Activated CD8-positive, alpha-beta memory T cell treated with anti-CD3 and anti-CD28 coated beads for 1 hour (primary cell): ENCODE measurements around the gene CBFA2T2.
"Not testable (repeated sequence)": the region's sequence is repeated elsewhere in the genome, so short reads cannot be mapped to it uniquely, and the experiment has no call there.

ENCODE experiments used
- DNase-seq, 2 donors: peaks; one replicate each; pipeline ENCODE4 v3.0.0-alpha.2; 2020; ENCODE audit warnings: low read depth in 1 of 2; ENCODE audit errors: extremely low read depth in 1 of 2

CBFA2T2 gene

DNA sequence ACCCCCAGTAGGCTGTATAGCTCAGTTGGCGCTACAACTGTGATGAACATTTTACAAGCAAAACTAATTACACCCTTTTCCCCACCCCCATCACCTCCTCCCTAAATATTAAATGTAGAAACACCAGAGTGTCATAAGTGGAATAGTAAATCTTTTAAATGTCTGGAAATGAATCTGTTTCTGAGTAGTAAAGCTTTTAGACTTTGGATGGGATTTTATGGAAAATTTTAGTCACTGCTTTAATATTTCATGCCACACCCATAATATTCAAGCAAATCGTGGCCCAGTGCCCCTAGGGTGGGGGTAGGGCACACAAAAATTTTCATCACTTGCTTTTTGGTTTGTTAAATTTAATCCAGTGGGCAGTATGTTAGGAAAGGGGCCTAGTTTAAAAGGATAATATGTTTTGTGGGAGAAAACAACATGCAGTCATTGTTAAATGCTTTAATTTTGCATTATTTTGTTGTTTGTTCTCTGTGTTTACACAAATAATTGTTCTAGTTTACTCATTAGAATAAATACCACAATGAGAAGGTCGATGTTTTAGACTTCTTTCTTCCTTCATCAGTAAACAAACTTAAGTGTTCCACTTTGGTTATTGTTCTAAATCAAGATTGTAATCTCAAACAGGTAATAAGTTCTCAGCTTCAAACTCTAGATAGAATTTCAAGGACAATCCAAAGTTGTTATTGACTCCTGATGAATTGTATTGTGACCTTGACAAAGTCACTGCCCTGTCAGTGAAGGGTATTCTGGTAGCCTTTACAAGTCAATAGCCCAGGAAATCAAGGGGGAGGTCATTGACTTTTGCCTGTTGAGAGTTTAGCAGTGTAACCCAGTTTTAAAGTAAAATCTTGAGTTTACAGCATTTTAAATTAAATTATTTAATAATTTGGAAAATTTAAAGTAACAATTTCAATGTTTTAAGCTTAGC lies 79.2 kb downstream of the CBFA2T2 start:
- no peak for DNase-seq

DNA sequence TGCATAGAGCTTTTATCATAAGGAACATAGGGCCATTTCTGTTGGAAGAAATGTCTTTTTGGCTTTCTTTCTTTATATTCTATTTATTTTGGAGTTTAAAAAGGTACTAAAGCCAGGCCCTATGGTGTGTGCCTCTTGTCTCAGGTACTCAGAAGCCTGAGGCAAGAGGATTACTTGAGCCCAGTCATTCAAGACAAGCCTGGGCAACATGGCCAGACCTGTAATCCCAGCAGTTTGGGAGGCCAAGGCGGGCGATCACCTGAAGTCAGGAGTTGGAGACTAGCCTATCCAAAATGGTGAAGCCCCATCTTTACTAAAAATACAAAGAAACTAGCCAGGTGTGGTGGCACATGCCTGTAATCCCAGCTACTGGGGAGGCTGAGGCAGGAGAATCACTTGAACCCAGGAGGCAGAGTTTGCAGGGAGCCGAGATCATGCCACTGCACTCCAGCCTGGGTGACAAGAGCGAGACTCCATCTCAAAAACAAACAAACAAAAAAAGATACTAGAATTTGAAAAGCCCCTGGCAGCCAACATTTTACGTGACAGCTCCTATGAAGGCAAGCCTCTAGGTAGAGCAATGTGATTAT lies 80.0 kb downstream of the CBFA2T2 start:
- DNase-seq, result no peak

DNA sequence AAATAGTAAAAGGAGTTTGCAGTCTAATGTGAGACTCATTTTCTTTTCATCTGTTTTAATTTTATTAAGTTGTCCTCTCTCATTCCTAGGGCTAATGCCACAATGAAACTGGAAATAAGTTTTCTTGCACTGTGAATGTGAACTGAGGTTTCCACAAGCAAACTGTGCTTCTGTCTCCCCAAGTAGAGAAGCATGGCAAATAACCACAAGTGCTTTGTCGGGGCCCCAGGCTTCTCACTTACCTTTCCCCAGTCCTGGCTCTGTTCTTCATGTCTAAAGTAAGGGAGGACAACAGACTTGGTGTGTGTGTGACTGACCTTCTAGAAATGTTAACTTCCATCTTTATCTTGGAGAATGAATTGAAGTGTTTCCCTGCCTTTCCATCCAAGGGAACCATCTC lies 80.8 kb downstream of the CBFA2T2 start:
- no peak for DNase-seq

DNA sequence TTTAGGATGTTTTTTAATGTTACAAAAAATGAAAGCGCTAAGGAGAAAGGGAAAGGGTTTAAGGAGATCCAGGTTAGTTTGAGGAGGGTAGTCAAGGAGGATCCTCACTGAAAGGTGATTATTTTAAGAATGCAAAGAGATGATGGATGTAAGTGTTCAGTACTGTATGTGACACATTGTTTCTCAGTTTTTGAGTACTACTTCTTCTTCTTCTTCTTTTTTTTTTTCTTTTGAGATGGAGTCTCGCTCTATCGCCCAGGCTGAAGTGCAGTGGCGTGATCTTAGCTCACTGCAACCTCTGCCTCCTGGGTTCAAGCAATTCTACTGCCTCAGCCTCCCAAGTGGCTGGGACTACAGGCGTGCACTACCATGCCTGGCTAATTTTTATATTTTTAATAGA lies 83.4 kb downstream of the CBFA2T2 start:
- not testable (repeated sequence) for DNase-seq

DNA sequence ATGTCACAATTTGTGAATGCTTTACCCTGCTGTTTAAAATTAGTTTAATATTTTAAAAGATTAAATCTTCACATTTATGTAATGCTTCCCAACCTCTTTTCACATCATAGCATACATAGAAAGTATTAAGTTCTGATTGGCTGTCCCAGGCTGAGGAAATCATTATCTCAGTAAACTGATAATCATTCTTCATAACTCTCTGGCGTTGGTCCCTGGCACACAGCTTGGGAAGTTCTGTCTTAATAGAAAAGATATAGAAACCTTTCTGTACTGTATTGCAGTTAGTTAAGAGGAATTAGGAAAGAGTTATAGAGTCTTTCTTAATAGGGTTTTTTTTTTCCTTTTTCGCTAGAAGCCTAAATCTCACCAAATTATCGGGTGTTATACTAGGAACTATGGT lies 85.4 kb downstream of the CBFA2T2 start:
- no peak for DNase-seq

DNA sequence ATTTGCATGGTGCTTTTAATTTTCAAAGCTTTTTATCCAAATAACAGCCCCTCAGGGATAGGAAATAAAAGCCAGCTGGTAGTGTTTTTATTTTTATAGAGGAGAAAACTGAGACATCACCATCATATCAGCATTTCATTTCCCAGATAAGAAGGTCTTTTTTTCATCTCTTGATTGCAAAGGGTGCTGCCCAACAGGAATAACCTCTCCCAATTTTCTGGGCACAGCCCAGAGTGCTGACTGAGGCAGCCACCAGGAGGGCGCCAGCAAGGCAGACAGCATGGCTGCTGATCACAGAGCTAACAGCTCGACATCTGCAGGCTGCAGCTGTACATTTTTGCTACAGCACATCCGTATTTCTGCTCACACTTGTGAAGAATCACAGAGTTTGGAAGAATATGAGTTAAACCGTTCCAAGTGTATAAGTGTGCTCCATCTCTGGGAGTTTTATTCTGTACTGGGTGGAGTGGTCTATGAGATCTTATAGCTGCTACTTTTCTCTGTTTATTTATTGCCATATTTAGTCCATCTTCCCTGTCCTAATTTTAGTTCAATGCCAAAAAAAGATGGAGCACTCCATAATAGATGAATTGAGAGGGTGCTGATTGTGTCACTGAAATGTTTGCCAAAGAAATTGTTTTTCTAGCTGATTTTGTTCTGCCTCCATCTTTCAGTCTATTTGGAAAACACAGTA lies 86.7 kb downstream of the CBFA2T2 start:
- DNase-seq, result no peak

DNA sequence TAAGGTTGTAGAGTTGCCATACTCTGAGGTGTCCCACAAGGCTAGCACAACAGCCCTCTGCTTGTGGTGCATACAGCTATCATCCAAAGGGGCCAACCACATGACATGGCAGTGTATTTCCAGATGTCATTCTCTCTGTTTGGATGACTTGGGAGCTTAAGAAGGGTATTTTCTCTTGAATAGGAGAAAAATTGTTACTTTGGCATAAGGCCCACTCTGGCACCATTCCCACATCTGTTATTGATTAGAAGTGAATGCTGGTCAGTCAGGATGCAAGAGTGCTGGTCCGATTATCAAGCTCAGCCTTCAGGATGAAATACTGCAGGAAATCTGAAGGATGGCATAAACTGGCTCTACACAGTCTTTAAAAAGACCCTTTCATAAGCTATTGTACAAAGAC lies 88.6 kb downstream of the CBFA2T2 start:
- no peak for DNase-seq

DNA sequence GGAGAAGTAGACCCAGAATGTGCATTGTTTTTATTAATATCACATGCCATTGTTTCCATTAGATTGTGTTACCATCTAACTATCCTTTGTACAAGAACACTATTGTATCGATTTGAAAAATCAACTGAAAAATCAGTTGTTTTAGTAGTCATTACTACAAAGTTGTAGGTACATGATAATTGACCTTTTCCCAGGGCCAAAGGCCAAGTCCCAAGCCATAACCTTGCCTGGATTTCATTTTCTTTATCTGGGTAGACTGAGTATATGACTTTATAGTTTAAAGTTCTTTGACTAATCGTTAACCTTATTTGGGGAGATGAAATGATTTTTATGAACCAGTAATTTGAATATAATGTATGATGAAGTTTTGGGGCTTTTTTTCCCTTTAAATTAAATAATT lies 93.2 kb downstream of the CBFA2T2 start:
- no peak for DNase-seq

- DNase-seq, result no peak
Measured at GRCh38 chr20:33584976-33585375, 95.1 kb downstream of the CBFA2T2 start.

GRCh38 chr20:33585413-33585812 lies 95.5 kb downstream of the CBFA2T2 start:
- DNase-seq, result no peak

DNA sequence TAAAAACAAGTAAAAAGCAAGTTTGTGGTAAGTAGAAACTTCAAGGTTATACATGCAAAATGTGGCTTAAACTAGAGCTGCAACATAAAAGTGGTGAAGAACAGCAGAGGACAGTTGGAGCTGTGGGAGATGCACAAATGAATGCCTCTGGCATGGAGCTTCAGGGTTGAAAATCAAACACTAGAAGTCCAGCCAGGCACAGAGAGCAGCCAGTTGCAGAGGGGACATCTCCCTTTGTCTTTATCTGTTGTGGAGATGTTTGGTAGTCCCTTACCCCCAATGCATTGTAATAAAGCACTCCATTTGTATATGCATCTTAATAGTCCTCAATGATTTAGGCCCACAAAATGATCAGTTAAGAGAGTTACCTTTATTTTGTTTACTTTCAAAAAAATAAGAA lies 99.2 kb downstream of the CBFA2T2 start:
- no peak for DNase-seq

DNA sequence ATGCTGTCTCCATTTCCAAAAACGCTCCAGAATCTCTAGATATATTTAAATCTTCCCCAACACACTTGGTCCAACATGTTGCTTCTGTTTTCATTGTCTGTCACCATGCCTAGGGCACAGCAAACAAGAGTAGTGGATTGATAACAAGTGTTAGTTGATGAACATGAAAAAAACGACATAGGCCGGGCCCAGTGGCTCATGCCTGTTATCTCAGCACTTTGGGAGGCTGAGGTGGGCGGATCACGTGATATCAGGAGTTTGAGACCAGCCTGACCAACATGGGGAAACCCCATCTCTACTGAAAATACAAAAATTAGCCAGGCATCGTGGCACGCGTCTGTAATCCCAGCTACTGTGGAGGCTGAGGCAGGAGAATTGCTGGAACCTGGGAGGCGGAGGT lies 102.0 kb downstream of the CBFA2T2 start:
- DNase-seq, result peak in 1 of 2 donors; percentile 14

DNA sequence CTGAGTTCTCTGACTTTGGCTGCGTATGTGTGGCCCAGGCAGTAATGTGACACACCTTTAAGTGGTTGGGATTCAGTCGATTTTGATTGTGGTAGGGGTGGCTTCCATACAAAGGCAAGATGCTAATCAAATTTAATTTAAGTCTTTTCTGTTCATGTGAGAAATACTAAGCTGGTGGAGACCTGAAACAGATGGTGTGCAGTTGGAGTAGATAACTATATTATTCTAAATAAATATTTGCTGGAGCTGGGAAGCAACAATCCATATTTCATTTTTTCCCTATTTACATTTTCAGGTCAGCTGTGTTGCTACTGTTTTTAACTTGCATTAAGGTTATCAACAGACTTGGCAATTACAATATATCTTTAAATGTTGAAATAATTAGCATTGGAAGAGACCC lies 104.8 kb downstream of the CBFA2T2 start:
- no peak for DNase-seq

GRCh38 chr20:33600414-33600813 lies 110.5 kb downstream of the CBFA2T2 start:
- no peak for DNase-seq

- no peak for DNase-seq
Measured at GRCh38 chr20:33600981-33601380, 111.1 kb downstream of the CBFA2T2 start.

- no peak for DNase-seq
Measured at GRCh38 chr20:33601861-33602260, 112.0 kb downstream of the CBFA2T2 start.

- no peak for DNase-seq
Measured at GRCh38 chr20:33602826-33603590, 113.1 kb downstream of the CBFA2T2 start.

GRCh38 chr20:33604084-33604990 lies 114.4 kb downstream of the CBFA2T2 start:
- DNase-seq, result no peak

DNA sequence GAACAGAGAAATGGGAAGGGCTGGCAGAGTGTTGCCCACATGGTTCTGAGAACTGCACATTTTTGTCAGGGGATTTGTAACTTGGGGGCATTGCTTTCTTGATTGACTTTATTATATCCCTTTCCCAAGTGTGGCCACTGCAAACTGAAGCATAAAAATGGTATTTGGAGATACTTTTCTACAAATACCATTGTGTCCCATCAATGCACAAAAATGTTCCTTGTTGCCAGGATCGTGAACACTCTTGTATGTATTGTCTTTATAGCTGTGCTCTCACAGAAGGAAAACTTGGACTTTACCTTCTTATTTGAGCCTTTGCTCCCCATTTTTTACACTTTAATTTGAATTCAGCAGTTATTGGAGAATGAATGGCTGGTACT lies 115.1 kb downstream of the CBFA2T2 start:
- no peak for DNase-seq

DNA sequence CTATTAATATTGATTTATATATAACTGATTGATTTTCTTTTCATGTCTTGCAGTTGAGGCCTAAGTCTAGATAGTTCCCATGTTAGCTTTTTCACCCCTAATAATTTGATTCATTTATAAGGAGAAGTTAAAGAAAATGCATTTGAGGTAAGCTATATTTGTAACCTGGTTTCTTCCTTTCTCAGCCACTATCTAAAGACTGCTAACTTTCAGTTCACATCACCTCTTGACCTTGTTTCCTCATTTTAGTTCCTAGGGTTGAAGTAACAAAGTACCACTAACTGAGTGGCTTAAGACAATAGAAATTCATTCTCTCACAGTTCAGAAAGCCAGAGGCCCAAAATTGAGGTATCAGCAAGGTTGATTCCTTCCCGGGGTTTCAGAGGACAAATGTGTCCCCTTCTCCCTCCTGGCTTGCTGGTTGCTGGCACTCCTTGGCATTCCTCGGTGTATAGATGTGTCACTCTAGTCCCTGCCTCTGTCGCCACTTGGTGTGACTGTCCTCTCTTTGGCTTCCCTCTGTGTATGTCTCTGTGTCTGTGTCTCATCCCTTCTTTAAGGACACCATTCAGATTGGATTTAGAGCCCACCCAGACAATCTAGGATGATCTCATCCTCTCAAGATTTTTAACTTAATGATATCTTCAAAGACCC lies 116.3 kb downstream of the CBFA2T2 start:
- DNase-seq, result no peak
